OCI-M2 (cell line): ENCODE results near the gene PERCC1.

Experiments used
- DNase-seq: peaks from one replicate; lab custom pipeline; 2025; ENCODE audit not compliant: unreplicated experiment; lab: John Stamatoyannopoulos, UW

Gene PERCC1

GRCh38 chr16:1448536-1449116 lies 17.7 kb downstream of the PERCC1 start:
- DNase-seq, result no peak

GRCh38 chr16:1449201-1449788 lies 18.4 kb downstream of the PERCC1 start:
- no peak for DNase-seq

GRCh38 chr16:1450218-1450617 lies 19.3 kb downstream of the PERCC1 start:
- DNase-seq, result no peak

GRCh38 chr16:1450841-1451240 lies 20.0 kb downstream of the PERCC1 start:
- no peak for DNase-seq

- DNase-seq, result no peak
Observed at GRCh38 chr16:1451702-1452392, 21.0 kb downstream of the PERCC1 start.

GRCh38 chr16:1452530-1452929 lies 21.7 kb downstream of the PERCC1 start:
- no peak for DNase-seq

GRCh38 chr16:1453316-1453715 lies 22.4 kb downstream of the PERCC1 start:
- no peak for DNase-seq

GRCh38 chr16:1454561-1454960 lies 23.7 kb downstream of the PERCC1 start:
- no peak for DNase-seq

- no peak for DNase-seq
Observed at GRCh38 chr16:1455190-1456171, 24.6 kb downstream of the PERCC1 start.

- DNase-seq, result no peak
Observed at GRCh38 chr16:1456951-1457350, 26.1 kb downstream of the PERCC1 start.

GRCh38 chr16:1457489-1458245 lies 26.8 kb downstream of the PERCC1 start:
- DNase-seq, result no peak

GRCh38 chr16:1458336-1458976 lies 27.6 kb downstream of the PERCC1 start:
- no peak for DNase-seq

- DNase-seq, result no peak
Observed at GRCh38 chr16:1458977-1459341, 28.1 kb downstream of the PERCC1 start.

- DNase-seq, result no peak
Observed at GRCh38 chr16:1459967-1460366, 29.1 kb downstream of the PERCC1 start.

GRCh38 chr16:1460602-1461138 lies 29.8 kb downstream of the PERCC1 start:
- no peak for DNase-seq

- no peak for DNase-seq
Observed at GRCh38 chr16:1461146-1461545, 30.3 kb downstream of the PERCC1 start.

- no peak for DNase-seq
Observed at GRCh38 chr16:1464196-1464893, 33.5 kb downstream of the PERCC1 start.

- DNase-seq, result no peak
Observed at GRCh38 chr16:1464894-1465566, 34.2 kb downstream of the PERCC1 start.

- DNase-seq, result no peak
Observed at GRCh38 chr16:1465567-1465915, 34.7 kb downstream of the PERCC1 start.
